Panc1 (cell line): ENCODE data around the gene PRRT4. TPM values are rescaled to one million over a fixed set of nuclear protein-coding genes. Genes with fewer than 3 reads are reported as not detected.

ENCODE experiments used
- ATAC-seq: fragments of 200-7000 bp; cut with Tn5 transposase; 2 replicates; pipeline ENCODE4 v1.9.1; 2020; ENCODE audit warnings: mild to moderate bottlenecking, moderate library complexity
- BruUV-seq: library from RNA; stranded (reverse); fragments of 400-500 nt; replicated peaks from 2 replicates; lab custom pipeline; 2021; lab: Mats Ljungman, UMichigan
- CTCF ChIA-PET: fragments of 300-600 bp; sonication (Branson Sonifier 250); formaldehyde crosslinking; loops from one replicate; lab custom pipeline; 2022; ENCODE audit warnings: antibody characterized with exemption; lab: Charles Lee
- POLR2A ChIA-PET: fragments of 300-600 bp; sonication (Branson Sonifier 250); formaldehyde crosslinking; loops from one replicate; lab custom pipeline; 2022; ENCODE audit warnings: antibody characterized with exemption; lab: Charles Lee
- DNase-seq: peaks from one replicate; pipeline ENCODE4 v3.0.0-alpha.2; 2010; ENCODE audit warnings: low read depth, low spot score
- H3K27ac ChIP-seq: 2 replicates; pipeline ENCODE4 v1.5.1; 2011; ENCODE audit warnings: mild to moderate bottlenecking, low read length, inconsistent platforms
- H3K27me3 ChIP-seq: fragments of 200-500 bp; sonication (Bioruptor generic); 2 replicates; pipeline ENCODE4 v1.6.0; 2014; ENCODE audit warnings: low read length, inconsistent platforms; ENCODE audit not compliant: control insufficient read depth, insufficient read depth
- H3K36me3 ChIP-seq: fragments of 200-500 bp; sonication (Bioruptor generic); 2 replicates; pipeline ENCODE4 v1.5.1; 2014; ENCODE audit warnings: inconsistent platforms, mild to moderate bottlenecking, low read length, moderate library complexity; ENCODE audit not compliant: control insufficient read depth, insufficient read depth
- H3K4me1 ChIP-seq: 2 replicates; pipeline ENCODE4 v1.5.1; 2011; ENCODE audit warnings: inconsistent platforms, mild to moderate bottlenecking, low read length, moderate library complexity; ENCODE audit not compliant: control insufficient read depth, insufficient read depth
- H3K4me3 ChIP-seq, 2 experiments: 2 replicates each; pipeline ENCODE4 v1.5.1; 2011 to 2012; ENCODE audit warnings: low read depth in 2 of 2, low read length in 2 of 2, mild to moderate bottlenecking in 2 of 2, inconsistent platforms in 1 of 2, moderate library complexity in 1 of 2
- H3K9me3 ChIP-seq: fragments of 200-500 bp; sonication (Bioruptor generic); 2 replicates; pipeline ENCODE4 v1.5.1; 2014; ENCODE audit warnings: low read depth, mild to moderate bottlenecking, inconsistent platforms, low read length, moderate library complexity; ENCODE audit not compliant: control insufficient read depth, insufficient read depth
- CTCF ChIP-seq: fragments of 450-650 bp; IDR thresholded peaks from 2 replicates; pipeline ENCODE4 v1.5.1; 2017; ENCODE audit warnings: mild to moderate bottlenecking
- POLR2AphosphoS5 ChIP-seq: IDR thresholded peaks from 2 replicates; pipeline ENCODE4 v1.6.1; 2012; ENCODE audit warnings: mild to moderate bottlenecking, low read depth, low read length, moderate library complexity
- REST ChIP-seq, 2 experiments: IDR thresholded peaks; 2 replicates each; pipeline ENCODE4 v1.6.1; 2011 to 2012; ENCODE audit warnings: low read depth in 2 of 2, control low read depth in 1 of 2, low read length in 1 of 2, mild to moderate bottlenecking in 1 of 2, moderate library complexity in 1 of 2; ENCODE audit not compliant: insufficient read depth in 1 of 2
- SIN3A ChIP-seq: IDR thresholded peaks from 2 replicates; pipeline ENCODE4 v1.6.1; 2012; ENCODE audit warnings: low read depth, mild to moderate bottlenecking, low read length, moderate library complexity, borderline replicate concordance; ENCODE audit not compliant: insufficient read depth
- TCF7L2 ChIP-seq: IDR thresholded peaks from 2 replicates; pipeline ENCODE4 v1.6.1; 2011; ENCODE audit warnings: mild to moderate bottlenecking, low read depth, low read length, inconsistent platforms
- in situ Hi-C: cut with HindIII; loops from 2 replicates; pipeline ENCODE4 v1.10.0; 2016; ENCODE audit warnings: low sequenced_read_pairs, low pct_unique_long_range_greater_than_20kb
- intact Hi-C: fragments of 100-400 bp; cut with micrococcal nuclease; formaldehyde crosslinking; loops from one replicate; pipeline ENCODE4 v1.10.0; 2022; ENCODE audit not compliant: unreplicated experiment
- total RNA-seq: library from RNA; stranded (reverse); gene quantifications from one replicate; pipeline ENCODE4 v1.2.1, GENCODE V29; 2021; ENCODE audit not compliant: unreplicated experiment

Gene PRRT4
- total RNA-seq, 1 experiment from 2014 or later = 0.77 TPM

- Histone ChIP-seq H3K27ac (peak overlapping the region; percentile 82), H3K4me3 (peak overlapping the region; percentile 62 to 68), H3K36me3 (no peaks in the 10 kb centered on the region; the same call in 1 of the 2 replicates), H3K9me3 (no peaks in the 10 kb centered on the region), H3K4me1 (peaks cover 35% of the 10 kb centered on the region), H3K27me3 (no peaks in the 10 kb centered on the region)
- CTCF ChIA-PET = no interaction called here
- BruUV-seq = no TSS peak
- POLR2A ChIA-PET = no interaction called here
- TF ChIP-seq REST (IDR thresholded peaks at IDR 0.05; ENCODE audit: insufficient read depth in 1 of 2, low read depth in 2 of 2, low read length in 1 of 2) (no peak), CTCF (no peak; the same call in 1 of the 2 replicates), SIN3A (no peak; the same call in 1 of the 2 replicates), POLR2AphosphoS5 (no peak), TCF7L2 (no peak)
- in situ Hi-C loops (no loop called here), intact Hi-C loops (no loop called here)
- DNase-seq (no peak), ATAC-seq (peak; percentile 27)
Measured at GRCh38 chr7:128405471-128406313, 44.2 kb upstream of the PRRT4 start.

- CTCF ChIA-PET = interaction anchor here (0.6 kb wide), 1 partner anchor 66 kb away, joined by 8 read pairs; no protein-coding TSS in a partner anchor
- Histone ChIP-seq H3K4me1 (peaks cover 35% of the 10 kb centered on the region), H3K9me3 (no peaks in the 10 kb centered on the region), H3K27ac (peak overlapping the region; percentile 82), H3K4me3 (peak overlapping the region; percentile 62 to 68), H3K36me3 (no peaks in the 10 kb centered on the region; the same call in 1 of the 2 replicates), H3K27me3 (no peaks in the 10 kb centered on the region)
- POLR2A ChIA-PET = no interaction called here
- BruUV-seq = no TSS peak
- ATAC-seq = no peak
- in situ Hi-C loops (no loop called here), intact Hi-C loops (no loop called here)
- DNase-seq = no peak
- TF ChIP-seq TCF7L2 (no peak), CTCF (no peak), POLR2AphosphoS5 (no peak), SIN3A (no peak), REST (IDR thresholded peaks at IDR 0.05; ENCODE audit: insufficient read depth in 1 of 2, low read depth in 2 of 2, low read length in 1 of 2) (no peak)
Measured at GRCh38 chr7:128404886-128405470, 43.5 kb upstream of the PRRT4 start.
